Panc1 (cell line): Measurements from ENCODE around the gene PPP1R12A.

Experiments
- CTCF ChIP-seq: fragments of 450-650 bp; IDR thresholded peaks from 2 replicates; pipeline ENCODE4 v1.5.1; 2017; ENCODE audit warnings: mild to moderate bottlenecking
- POLR2AphosphoS5 ChIP-seq: IDR thresholded peaks from 2 replicates; pipeline ENCODE4 v1.6.1; 2012; ENCODE audit warnings: mild to moderate bottlenecking, low read depth, low read length, moderate library complexity

GRCh38 chr12:79826267-79827128 lies 108.4 kb downstream of the PPP1R12A start:
- TF ChIP-seq CTCF (no peak), POLR2AphosphoS5 (no peak)
